GM18870 (cell line): ENCODE measurements around the gene KIF1B.
"Not testable (repeated sequence)": the region's sequence is repeated elsewhere in the genome, so short reads cannot be mapped to it uniquely, and the experiment has no call there.

Source experiments
- ATAC-seq: cut with Tn5 transposase; IDR thresholded peaks from one replicate; pipeline ENCODE4 v1.9.1; 2021; ENCODE audit warnings: moderate library complexity; ENCODE audit not compliant: unreplicated experiment

Gene KIF1B

DNA sequence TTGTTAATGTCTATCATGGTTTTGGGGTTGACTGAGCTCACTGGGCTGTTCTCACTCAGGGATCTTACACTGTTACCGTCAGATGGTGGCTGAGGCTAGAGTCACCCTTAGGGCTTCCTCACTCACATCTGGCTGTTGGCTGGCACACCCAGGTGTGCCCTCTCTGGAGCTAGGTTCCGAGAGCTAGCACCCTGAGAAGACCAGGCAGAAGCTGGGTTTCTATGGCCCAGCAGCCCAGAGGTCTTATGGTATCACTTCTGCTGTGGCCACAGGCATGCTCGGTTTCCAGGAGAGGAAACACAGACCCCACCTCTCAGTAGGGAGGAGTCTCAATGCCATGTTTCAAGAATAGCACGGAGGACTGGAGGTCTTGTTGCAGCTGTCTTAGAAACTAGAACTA, 20.7 kb upstream of the KIF1B start:
- no peak for ATAC-seq

DNA sequence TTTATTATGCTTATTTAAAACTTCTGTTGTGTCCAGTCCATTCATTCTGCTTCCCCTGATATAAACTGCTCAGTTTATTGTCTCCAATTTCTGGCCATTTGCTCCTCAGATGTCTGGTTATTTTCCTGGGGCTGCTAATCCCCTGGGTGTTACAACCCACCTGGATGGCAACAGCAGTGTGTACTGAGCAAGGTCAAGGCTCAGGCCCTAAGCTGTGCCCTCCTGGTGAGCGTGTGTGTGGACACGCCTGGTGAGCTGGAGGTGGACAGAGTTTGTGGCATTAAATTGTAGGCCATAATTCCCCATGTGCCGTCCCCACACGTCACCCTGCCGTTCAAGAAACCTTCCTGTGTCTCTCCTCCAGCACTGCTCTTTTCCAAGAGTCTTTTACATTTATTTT, 18.1 kb upstream of the KIF1B start:
- ATAC-seq = no peak

DNA sequence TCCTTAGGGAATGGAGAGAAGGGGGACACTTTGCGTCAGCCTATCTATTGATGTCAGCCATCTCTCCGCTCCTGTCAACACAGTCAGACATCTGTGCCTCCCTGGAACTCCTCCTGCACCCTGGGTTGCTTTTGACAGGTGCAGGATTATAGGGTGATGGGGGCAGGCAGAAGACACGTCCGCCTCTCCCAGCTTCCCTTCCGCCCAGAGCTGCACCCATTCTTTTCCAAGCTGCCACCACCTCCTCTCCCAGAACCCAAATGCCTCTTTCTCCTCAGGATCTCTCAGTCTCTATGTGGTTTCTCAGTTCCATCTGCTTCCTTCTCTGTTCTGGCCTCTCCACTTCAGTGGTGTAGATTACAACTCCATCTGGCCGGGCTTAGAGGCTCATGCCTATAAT, 17.1 kb upstream of the KIF1B start:
- no peak for ATAC-seq

DNA sequence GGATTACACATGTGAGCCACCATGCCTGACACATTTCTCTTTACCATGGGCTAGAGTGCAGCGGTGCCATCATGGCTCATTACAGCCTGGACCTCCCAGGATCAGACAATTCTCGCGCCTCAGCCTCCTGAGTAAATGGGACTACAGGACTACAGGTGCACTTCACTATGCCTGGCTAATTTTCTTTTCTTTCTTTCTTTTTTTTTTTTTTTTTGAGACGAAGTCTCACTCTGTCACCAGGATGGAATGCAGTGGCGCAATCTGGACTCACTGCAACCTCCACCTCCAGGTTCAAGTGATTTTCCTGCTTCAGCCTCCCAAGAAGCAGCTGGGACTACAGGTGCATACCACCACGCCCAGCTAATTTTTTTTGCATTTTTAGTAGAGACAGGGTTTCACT, 14.8 kb upstream of the KIF1B start:
- ATAC-seq = no peak

DNA sequence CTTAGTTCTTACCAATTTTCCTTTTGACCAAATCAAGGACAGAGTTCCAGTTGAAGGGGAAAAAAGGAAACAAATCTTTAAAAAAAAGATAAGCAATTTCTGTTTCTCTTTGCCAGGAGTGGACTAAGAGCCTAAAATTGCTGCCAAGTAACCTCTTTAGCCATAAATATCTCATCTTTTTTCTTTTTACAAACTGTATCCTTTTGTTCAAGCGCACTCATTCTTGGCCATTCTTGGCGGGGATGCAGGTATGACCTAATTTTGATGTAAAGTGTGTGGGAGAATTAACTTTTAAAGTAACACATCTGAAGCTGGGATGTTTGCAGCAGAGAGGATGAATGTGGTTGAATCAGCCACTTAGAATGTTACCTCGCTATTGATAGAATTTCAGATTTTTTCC, 13.4 kb upstream of the KIF1B start:
- no peak for ATAC-seq

DNA sequence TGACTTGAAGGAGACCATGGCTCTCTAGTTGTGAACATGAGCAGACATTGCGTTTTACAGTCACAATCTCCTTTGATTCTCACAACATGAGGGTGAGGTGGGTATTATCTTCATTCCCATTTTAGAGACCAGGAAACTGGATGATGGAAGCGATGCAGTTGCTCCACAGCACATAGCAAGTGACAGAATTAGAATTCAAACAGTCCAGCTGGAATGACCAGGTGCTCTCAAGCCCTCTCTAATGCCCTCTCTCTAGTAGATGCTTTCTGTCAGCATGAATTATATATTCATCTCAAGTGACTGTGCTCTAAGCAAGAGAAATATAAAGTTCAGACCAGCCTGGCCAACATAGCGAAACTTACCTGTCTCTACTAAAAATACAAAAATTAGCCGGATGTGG, 9.8 kb upstream of the KIF1B start:
- ATAC-seq = no peak

DNA sequence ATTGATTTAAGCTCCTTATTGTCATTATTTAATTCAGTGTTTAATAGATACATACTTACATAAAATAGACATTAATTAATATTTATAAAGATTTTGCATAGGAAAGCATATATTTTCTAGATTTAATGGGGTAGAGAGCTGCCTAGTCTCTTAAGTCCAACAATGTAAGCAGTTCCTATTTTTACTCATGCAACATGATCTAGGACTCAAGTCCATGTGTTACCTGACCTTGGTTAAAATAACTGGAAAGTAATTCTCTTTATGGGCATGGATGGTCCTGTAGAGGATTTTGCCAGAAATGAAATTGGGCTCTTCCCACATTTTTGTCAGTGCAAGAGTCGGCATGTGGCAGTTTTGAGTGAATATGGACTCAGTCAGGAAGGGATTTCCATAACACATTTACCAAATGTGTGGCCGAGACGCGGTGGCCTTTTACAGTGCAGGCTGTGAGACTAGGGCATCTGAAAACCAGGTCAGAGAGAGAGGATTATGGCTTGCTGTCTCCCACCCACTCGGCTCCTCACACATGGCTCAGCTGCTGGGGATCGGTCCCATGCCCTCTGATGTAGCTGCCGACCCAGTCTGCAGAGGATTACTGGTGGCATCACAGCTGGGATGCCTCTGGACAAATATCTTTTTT, 6.2 kb upstream of the KIF1B start:
- no peak for ATAC-seq

DNA sequence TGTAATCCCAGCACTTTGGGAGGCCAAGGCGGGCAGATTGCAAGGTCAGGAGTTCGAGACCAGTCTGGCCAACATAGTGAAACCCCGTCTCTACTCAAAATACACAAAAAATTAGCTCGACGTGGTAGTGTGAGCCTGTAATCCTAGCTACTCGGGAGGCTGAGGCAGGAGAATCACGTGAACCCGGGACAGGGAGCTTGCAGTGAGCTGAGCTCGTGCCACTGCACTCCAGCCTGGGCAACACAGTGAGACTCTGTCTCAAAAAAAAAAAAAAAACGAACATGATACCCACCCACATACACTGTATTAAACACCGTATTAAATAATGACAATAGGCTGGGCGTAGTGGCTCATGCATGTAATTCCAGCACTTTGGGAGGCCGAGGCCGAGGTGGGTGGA, 5.2 kb upstream of the KIF1B start:
- ATAC-seq = not testable (repeated sequence)

DNA sequence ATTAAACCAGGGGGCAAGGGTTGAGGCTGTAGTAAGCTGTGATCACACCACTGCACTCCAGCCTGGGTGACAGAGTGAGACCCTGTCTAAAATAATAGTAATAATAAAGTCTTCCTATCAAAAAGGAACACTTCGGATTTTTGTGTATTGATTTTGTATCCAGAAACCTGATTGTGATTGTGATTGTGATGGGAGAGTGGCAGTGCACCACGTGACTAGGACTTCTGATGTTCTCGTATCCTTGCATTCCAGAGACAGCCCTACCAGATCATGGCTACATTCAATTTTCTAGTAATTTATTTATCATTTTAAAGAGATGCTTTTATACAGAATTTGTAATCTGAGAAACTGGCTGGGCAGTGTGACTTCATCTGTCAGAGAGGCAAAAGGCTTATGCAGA, 2.6 kb upstream of the KIF1B start:
- ATAC-seq = no peak

DNA sequence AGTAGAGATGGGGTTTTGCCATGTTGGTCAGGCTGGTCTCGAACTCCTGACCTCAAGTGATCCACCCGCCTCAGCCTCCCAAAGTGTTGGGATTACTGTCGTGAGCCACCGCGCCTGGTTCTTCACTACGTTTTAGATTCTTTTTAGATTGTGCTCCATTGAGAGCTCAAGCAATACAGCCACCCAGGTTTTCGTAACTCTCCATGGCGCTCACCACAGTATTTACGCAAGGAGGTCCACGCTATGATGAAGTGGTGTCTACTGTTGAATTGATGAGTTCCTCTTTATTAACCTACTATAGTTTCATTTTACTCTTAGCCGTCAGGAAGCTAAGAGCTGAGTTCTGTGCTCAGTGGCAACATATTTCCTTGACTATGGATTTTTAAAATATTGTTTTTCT, 1.8 kb upstream of the KIF1B start:
- ATAC-seq = no peak

DNA sequence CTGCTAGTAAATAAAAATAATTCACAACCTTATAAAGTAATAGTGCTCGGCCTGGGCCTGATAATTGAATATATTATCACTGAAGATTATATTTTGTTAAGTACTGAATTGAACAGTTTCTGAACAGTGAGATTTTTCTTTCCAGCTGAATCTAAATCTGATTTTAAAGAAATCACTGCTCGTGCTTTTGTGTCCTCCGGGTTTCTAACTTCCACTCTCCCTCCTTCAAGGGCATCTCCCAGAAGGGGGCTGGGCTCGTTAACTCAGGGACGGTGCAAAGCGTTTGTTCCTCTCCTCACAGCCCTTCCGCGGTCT, 823 bp upstream of the KIF1B start:
- no peak for ATAC-seq

DNA sequence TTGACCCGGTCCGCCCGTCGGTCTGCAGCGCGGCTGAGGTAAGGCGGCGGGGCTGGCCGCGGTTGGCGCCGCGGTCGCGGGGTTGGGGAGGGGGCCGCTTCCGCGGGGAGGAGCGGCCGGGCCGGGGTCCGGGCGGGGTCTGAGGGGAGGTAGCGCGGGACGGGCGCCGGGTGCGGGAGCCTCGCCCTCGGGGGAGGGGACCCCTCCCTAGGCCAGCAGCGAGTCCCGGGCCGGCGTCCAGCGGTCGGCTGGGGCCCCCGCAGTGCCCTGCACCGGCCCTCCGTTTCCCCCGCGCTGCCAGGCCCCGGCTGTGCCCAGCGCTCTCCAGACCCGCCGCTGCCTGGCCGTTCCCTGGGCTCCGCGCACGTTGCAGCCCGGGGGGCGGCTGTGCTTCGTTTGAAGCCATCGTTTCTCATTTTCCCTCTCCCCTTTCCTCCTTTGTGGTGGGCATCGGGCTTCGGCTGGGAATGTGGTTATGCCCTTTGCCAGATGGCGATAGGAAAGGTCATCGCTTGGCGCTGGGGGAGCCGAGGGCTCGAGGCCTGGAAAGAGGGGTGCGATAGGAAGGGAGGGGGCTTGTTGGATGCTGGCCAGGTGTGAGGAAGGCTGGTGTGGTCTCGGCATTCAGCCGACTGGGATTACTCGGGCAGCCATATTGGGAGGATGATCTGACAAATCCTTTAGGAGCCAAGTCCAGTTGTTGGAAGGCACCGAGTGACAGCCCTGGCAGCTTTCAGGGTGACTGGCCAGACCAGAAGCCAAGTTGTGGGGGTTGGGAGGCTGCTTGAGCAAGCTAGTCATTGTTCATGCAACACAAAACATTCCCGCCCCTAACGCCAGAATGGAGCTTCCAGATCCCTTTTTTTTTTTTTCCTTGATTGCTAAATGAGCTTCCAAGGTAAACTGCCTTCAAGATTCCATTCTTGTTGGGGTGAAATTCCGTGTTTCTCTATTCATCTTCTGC, 753 bp downstream of the KIF1B start:
- no peak for ATAC-seq

DNA sequence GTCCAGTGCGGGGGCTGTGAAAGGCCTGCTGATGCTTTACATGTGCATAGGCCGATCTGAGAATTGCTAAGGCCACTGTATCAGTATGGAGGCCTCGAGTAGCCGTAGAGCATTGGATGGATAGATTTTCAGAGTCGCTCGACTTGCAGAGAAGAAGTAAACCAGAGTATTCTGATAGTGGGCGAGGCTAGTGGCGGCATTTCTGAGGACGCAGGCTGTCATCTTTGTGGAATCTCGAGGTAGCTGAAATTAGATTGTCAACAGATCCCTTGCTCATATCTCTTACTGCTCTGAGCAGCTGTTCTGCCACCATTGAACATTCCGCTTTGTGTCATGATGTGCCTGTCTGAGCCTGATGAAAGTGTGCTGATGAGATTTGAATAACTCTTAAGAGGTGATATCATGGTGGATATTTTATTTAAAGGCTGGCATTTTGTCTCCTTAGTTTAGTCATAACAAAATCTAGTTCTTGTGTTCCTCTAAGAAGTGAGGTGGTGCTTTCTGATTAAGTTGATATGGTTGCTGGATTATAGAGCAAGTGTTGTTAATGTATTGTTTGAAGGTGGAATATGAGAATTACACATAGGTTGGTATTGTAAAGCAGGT, 1.5 kb downstream of the KIF1B start:
- no peak for ATAC-seq

DNA sequence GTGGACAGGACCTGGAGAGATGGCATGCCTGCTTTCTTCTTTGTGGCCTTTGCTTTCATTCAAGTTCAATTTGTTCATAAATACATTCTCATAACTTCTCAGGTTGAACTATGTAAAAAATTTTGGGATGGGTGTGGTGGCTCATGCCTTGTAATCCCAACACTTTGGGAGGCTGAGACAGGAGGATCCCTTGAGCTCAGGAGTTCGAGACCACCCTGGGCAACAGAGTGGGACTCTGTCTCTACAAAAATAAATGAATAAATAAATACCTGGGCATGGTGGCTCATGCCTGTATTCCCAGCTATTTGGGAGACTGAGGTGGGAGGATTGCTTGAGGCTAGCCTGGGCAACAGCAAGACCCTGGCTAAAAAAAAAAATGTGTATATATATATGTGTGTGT, 2.1 kb downstream of the KIF1B start:
- ATAC-seq = no peak

DNA sequence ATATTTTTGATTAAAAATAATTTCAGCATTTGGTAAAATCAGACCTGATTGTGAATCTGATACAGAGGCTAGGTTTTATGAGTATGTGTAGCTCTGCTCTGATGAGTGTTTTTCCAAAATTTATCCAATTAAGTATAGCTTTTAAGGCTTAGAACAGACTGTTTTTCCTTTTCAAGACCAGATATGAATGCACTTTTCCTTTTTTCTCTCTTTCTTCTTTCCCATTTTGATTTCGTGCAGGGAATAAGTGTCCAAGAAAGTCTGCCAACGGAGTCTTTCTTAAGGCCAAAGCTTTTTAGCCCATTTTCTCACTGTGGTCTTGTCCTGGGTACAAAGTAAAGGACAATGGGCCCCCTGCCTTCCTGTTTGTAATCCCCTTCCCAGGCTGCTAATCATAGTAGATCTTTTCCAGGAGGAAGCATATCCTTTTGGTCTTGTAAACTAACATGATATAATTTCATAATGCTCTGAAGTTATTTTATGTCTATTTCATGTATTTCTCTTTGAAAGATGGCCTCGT, 2.9 kb downstream of the KIF1B start:
- ATAC-seq = no peak

DNA sequence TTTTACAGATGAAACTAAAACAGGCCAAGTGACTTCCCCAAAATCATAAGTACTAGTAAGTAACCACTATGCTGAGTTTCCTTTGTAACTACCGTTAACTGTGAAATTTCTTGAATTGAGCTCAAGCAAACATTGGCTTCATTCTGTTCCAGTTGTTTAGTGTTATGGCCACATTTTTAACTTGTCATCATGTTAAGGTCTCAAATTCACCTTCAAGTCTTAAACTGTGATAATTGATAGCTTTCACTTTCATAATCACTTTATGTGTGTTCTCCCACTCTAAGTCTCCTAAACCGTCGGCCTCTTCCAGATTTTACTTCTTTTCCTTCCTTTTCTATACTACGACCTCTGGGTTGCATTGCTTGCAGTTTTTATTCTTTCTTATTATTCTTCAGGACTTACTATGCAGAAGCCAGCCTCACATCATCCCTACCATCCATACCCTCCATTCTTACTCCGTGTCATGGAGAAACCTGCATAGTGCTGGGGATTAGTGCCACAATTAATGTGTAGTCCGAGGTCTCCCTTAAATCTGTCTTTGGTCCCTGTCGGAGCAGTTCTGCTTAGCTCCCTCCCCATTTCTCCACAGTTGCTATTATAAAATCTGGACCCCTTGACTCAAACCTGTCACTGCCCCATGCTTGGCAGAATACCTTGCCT, 5.8 kb downstream of the KIF1B start:
- no peak for ATAC-seq

DNA sequence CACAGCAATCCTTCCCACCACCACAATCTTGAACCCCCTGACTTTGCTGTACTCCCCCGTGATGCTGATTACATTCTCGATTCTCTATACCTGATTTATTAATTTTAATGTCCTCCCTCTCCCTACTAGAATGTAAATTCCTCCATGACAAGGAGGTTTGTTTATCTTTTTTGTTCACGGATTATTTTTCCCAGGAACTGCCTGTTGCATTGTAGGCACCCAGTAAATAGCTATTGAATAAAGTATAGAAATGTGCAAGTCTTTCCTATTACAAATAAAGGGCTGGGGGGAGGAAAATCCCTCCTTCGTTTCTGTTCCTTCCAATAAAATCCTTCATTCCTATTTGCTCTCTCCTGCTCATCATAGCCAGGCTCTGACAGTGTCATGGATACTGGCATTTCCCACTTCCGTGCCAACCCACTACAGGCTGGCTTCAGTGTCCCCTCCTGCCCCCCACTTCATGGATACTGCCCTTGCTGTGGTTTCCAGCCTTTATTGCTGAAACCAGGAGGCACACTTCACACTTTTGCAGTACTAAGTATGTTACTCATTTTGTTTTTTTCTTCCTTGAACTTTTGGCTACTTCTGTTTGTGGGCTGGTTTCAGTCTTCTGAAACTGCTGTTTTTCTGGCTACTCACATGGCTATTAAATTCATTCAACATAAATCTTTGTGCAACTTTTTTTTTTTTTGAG, 7.5 kb downstream of the KIF1B start:
- ATAC-seq = no peak

DNA sequence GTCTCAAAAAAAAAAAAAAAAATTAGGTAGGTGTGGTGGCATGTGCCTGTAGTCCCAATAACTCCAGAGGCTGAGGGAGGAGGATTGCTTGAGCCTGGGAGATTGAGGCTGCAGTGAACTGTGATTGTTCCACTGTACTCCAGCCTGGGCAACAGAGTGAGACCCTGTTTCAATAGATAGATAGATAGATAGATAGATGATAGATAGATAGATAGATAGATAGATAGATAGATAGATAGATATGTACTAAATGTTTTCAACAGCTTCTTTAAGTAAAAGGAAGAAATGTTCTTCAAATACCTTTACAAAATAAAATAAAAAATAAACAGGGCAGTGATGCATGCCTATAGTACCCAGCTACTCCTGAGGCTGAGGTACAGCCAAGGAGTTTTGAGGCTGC, 9.8 kb downstream of the KIF1B start:
- no peak for ATAC-seq

DNA sequence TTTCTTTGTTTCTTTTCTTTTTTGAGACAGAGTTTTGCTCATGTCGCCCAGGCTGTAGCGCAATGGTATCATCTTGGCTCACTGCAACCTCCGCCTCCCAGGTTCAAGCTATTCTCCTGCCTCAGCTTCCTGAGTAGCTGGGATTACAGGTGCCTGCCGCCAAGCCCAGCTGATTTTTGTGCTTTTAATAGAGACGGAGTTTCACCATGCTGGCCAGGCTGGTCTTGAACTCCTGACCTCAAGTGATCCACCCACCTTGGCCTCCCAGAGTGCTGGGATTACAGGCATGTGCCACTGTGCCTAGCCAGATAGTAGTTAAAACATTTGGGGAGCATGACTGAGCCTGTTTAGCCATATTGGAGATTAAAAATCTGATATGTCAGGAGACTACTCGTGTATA, 10.3 kb downstream of the KIF1B start:
- ATAC-seq = not testable (repeated sequence)

DNA sequence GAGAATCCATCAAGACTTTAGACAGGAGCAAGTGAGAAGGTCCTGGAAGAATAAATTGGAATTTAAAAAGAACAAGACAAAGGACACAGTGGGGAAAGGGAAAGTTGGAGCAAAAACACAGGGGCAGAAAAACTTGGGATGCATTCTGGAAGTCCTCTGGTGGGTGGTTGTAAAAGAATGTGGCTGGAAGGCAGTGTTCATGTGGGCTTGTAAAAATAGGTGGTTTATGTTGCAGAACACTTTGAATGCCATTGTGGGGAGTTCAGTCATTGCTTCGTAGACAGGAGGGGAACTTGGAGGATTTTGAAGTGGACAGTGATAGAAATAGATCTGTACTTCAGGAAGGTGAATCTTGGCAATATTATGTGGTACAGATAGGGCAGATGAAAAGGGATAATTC, 15.2 kb downstream of the KIF1B start:
- no peak for ATAC-seq

DNA sequence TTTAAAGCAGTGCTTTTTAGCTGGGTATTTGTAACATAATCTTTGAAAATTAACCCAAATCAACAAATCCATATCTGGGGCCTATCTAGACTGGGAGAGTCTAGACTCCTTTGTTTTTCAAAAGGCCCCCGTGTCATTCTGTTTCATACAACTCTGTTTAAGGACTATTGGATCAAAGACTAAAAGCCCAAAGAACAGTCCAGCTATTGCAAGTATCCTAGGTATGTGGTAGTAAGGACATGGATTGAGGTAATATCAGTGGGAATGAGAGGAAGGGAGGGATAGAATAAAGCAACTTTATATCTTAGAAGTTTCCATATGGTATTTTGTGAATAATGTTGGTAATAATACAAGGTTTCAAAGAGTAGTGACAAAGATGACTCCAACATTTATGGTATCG, 18.2 kb downstream of the KIF1B start:
- ATAC-seq = no peak
